GM23338 (cell line): ENCODE measurements around the gene BAZ1B. TPM values are rescaled to one million over a fixed set of nuclear protein-coding genes. Genes with fewer than 3 reads are reported as not detected.

Experiments used
- ATAC-seq: fragments of 200-7000 bp; cut with Tn5 transposase; 3 replicates; pipeline ENCODE4 v1.9.1; 2020
- DNase-seq: peaks from one replicate; pipeline ENCODE4 v3.0.0-alpha.2; 2015; ENCODE audit warnings: low spot score
- H2AFZ ChIP-seq: fragments of 200-600 bp; sonication (generic); 2 replicates; pipeline ENCODE4 v1.8.0; 2016; ENCODE audit warnings: antibody characterized with exemption, mild to moderate bottlenecking, moderate library complexity
- H3F3A ChIP-seq: fragments of 200-600 bp; sonication (generic); replicated peaks from 2 replicates; pipeline ENCODE4 v1.8.0; 2017; ENCODE audit warnings: antibody characterized with exemption, mixed run types, low read depth
- H3K27ac ChIP-seq: fragments of 200-600 bp; sonication (generic); 2 replicates; pipeline ENCODE4 v1.6.1; 2016; ENCODE audit warnings: low read depth
- H3K27me3 ChIP-seq: fragments of 200-600 bp; sonication (generic); 2 replicates; pipeline ENCODE4 v1.8.0; 2016; ENCODE audit warnings: mild to moderate bottlenecking, mixed run types, moderate library complexity; ENCODE audit not compliant: insufficient read depth
- H3K36me3 ChIP-seq: fragments of 200-600 bp; sonication (generic); 2 replicates; pipeline ENCODE4 v1.8.0; 2016; ENCODE audit warnings: mild to moderate bottlenecking; ENCODE audit not compliant: insufficient read depth
- H3K4me1 ChIP-seq: fragments of 200-600 bp; sonication (generic); 2 replicates; pipeline ENCODE4 v1.8.0; 2016; ENCODE audit warnings: mild to moderate bottlenecking, moderate library complexity; ENCODE audit not compliant: insufficient read depth
- H3K4me2 ChIP-seq: fragments of 200-600 bp; sonication (generic); 2 replicates; pipeline ENCODE4 v1.7.1; 2017; ENCODE audit warnings: mixed run types
- H3K4me3 ChIP-seq: fragments of 200-600 bp; sonication (generic); 2 replicates; pipeline ENCODE4 v1.6.1; 2016; ENCODE audit warnings: mixed run types
- H3K79me2 ChIP-seq: fragments of 200-600 bp; sonication (generic); replicated peaks from 2 replicates; pipeline ENCODE4 v1.8.0; 2017; ENCODE audit warnings: mild to moderate bottlenecking; ENCODE audit not compliant: insufficient read depth
- H3K9me2 ChIP-seq: fragments of 200-600 bp; sonication (generic); 2 replicates; pipeline ENCODE4 v1.8.0; 2017; ENCODE audit not compliant: insufficient read depth
- H4K20me1 ChIP-seq: fragments of 200-600 bp; sonication (generic); replicated peaks from 2 replicates; pipeline ENCODE4 v1.8.0; 2017; ENCODE audit warnings: mild to moderate bottlenecking; ENCODE audit not compliant: insufficient read depth
- H3K27ac Mint-ChIP-seq: 2 replicates; pipeline ENCODE4 v1.8.0; 2020; ENCODE audit warnings: inconsistent platforms, mild to moderate bottlenecking, moderate library complexity, mixed read lengths
- H3K27me3 Mint-ChIP-seq: 3 replicates; pipeline ENCODE4 v1.8.0; 2022; ENCODE audit warnings: low read depth, mild to moderate bottlenecking, moderate library complexity, mixed read lengths, inconsistent platforms; ENCODE audit not compliant: insufficient read depth, poor library complexity
- H3K36me3 Mint-ChIP-seq: 3 replicates; pipeline ENCODE4 v1.8.0; 2021; ENCODE audit warnings: low read depth, mild to moderate bottlenecking, inconsistent platforms, moderate library complexity, mixed read lengths
- H3K4me1 Mint-ChIP-seq: 3 replicates; pipeline ENCODE4 v1.8.0; 2020; ENCODE audit warnings: mild to moderate bottlenecking, inconsistent platforms, mixed read lengths
- H3K4me3 Mint-ChIP-seq: 3 replicates; pipeline ENCODE4 v1.8.0; 2021; ENCODE audit warnings: moderate library complexity, mild to moderate bottlenecking, inconsistent platforms, mixed read lengths
- H3K9me3 Mint-ChIP-seq: 3 replicates; pipeline ENCODE4 v1.8.0; 2020; ENCODE audit warnings: moderate library complexity, mild to moderate bottlenecking, inconsistent platforms, mixed read lengths
- CREB1 ChIP-seq: fragments of 250-450 bp; sonication (Bioruptor Pico); IDR thresholded peaks from 2 replicates; pipeline ENCODE4 v1.5.0; 2020; ENCODE audit warnings: low read depth, mild to moderate bottlenecking, moderate library complexity
- CTCF ChIP-seq, 2 experiments: fragments of 200-600 bp in 1 of 2; sonication (generic) in 1 of 2; conservative IDR thresholded peaks; 2 replicates each; pipeline versions ENCODE4 v1.5.1 to v1.6.1; 2016 to 2017; ENCODE audit warnings: antibody characterized with exemption in 2 of 2, low read depth in 2 of 2, mild to moderate bottlenecking in 2 of 2, moderate library complexity in 1 of 2
- ETS1 ChIP-seq: IDR thresholded peaks from 2 replicates; pipeline ENCODE4 v1.6.1; 2016; ENCODE audit warnings: antibody characterized with exemption
- EZH2phosphoT487 ChIP-seq: fragments of 200-600 bp; sonication (generic); IDR thresholded peaks from one replicate; pipeline ENCODE4 v1.8.1; 2018; ENCODE audit warnings: antibody characterized with exemption; ENCODE audit not compliant: unreplicated experiment
- JUNB ChIP-seq: IDR thresholded peaks from one replicate; pipeline ENCODE4 v1.6.1; 2016; ENCODE audit warnings: antibody characterized with exemption; ENCODE audit not compliant: unreplicated experiment
- NANOG ChIP-seq: IDR thresholded peaks from 2 replicates; pipeline ENCODE4 v1.6.1; 2016; ENCODE audit warnings: antibody characterized with exemption, borderline replicate concordance
- POLR2AphosphoS5 ChIP-seq: IDR thresholded peaks from 2 replicates; pipeline ENCODE4 v1.6.1; 2016; ENCODE audit warnings: antibody characterized with exemption, low read depth
- REST ChIP-seq: IDR thresholded peaks from one replicate; pipeline ENCODE4 v1.6.1; 2018; ENCODE audit warnings: antibody characterized with exemption; ENCODE audit not compliant: unreplicated experiment
- ZNF114 ChIP-seq: fragments of 250-450 bp; sonication (Bioruptor Pico); IDR thresholded peaks from 2 replicates; pipeline ENCODE4 v1.5.0; 2020; ENCODE audit warnings: mild to moderate bottlenecking, moderate library complexity
- ZNF331 ChIP-seq: fragments of 250-450 bp; sonication (Bioruptor Pico); IDR thresholded peaks from 2 replicates; pipeline ENCODE4 v1.5.0; 2020; ENCODE audit warnings: low read depth, mild to moderate bottlenecking, moderate library complexity
- ZNF462 ChIP-seq: fragments of 250-450 bp; sonication (Bioruptor Pico); IDR thresholded peaks from 2 replicates; pipeline ENCODE4 v1.5.0; 2020; ENCODE audit warnings: mild to moderate bottlenecking, moderate library complexity
- polyA plus RNA-seq: library from polyadenylated mRNA; unstranded; fragments of >200 nt; fragmentation: Nextera tagmentation; extraction: Ambion mirVana; gene quantifications from 2 replicates; pipeline ENCODE4 v1.2.1, GENCODE V29; 2016
- total RNA-seq: library from RNA; depleted of rRNA; stranded (reverse); fragments of >200 nt; shearing (Covaris generic); gene quantifications from 2 replicates; pipeline ENCODE4 v1.2.3, GENCODE V29; 2014

The BAZ1B gene
- total and polyA plus RNA-seq, 2 experiments from 2014 or later = 40.4 to 70.7 TPM

GRCh38 chr7:73426016-73426415 lies 96.1 kb downstream of the BAZ1B start:
- Mint-ChIP-seq H3K27me3 (peaks cover 16% of the 10 kb centered on the region), H3K4me3 (no peak overlapping the region), H3K36me3 (no peaks in the 10 kb centered on the region), H3K9me3 (no peaks in the 10 kb centered on the region), H3K4me1 (peaks cover 5% of the 10 kb centered on the region; the same call in 1 of the 3 replicates), H3K27ac (no peak overlapping the region)
- no peak for DNase-seq
- Histone ChIP-seq H2AFZ (no peak overlapping the region), H3K27ac (no peak overlapping the region), H3K4me1 (peaks cover 12% of the 10 kb centered on the region), H3K4me3 (no peak overlapping the region), H3K79me2 (no peaks in the 10 kb centered on the region), H3K4me2 (no peak overlapping the region), H3K36me3 (no peaks in the 10 kb centered on the region), H3F3A (no peaks in the 10 kb centered on the region), H4K20me1 (no peaks in the 10 kb centered on the region), H3K9me2 (no peaks in the 10 kb centered on the region), H3K27me3 (no peaks in the 10 kb centered on the region)
- TF ChIP-seq REST (no peak), ZNF114 (no peak), CTCF (conservative IDR thresholded peaks at IDR 0.05; ENCODE audit: low read depth in 2 of 2) (no peak), ETS1 (no peak), JUNB (no peak), ZNF331 (CRISPR knock-in tag) (no peak), ZNF462 (CRISPR knock-in tag) (no peak), CREB1 (CRISPR knock-in tag) (no peak), EZH2phosphoT487 (no peak), NANOG (no peak), POLR2AphosphoS5 (no peak)
- no peak for ATAC-seq
